ENCODE measurements around the gene KRTAP12-1.

The KRTAP12-1 gene

GRCh38 chr21:44710756-44711326 lies 28.9 kb upstream of the KRTAP12-1 start:
- no peak for DNase-seq

- DNase-seq = no peak
These were observed 28.3 kb upstream of the KRTAP12-1 start for GRCh38 chr21:44710294-44710665.

GRCh38 chr21:44709426-44710293 lies 27.7 kb upstream of the KRTAP12-1 start:
- no peak for DNase-seq

GRCh38 chr21:44708866-44709425 lies 27.0 kb upstream of the KRTAP12-1 start:
- no peak for DNase-seq

- no peak for DNase-seq
These were observed 26.4 kb upstream of the KRTAP12-1 start for GRCh38 chr21:44708213-44708865.

GRCh38 chr21:44706706-44707581 lies 25.0 kb upstream of the KRTAP12-1 start:
- DNase-seq = no peak

GRCh38 chr21:44706026-44706705 lies 24.2 kb upstream of the KRTAP12-1 start:
- no peak for DNase-seq

- DNase-seq = no peak
These were observed 22.7 kb upstream of the KRTAP12-1 start for GRCh38 chr21:44704636-44705001.

- DNase-seq = no peak
These were observed 22.0 kb upstream of the KRTAP12-1 start for GRCh38 chr21:44703731-44704635.

- no peak for DNase-seq
These were observed 21.2 kb upstream of the KRTAP12-1 start for GRCh38 chr21:44702973-44703730.

GRCh38 chr21:44702111-44702972 lies 20.4 kb upstream of the KRTAP12-1 start:
- no peak for DNase-seq

GRCh38 chr21:44701541-44701940 lies 19.6 kb upstream of the KRTAP12-1 start:
- DNase-seq = no peak

- DNase-seq = no peak
These were observed 19.0 kb upstream of the KRTAP12-1 start for GRCh38 chr21:44701023-44701400.

GRCh38 chr21:44700101-44701022 lies 18.4 kb upstream of the KRTAP12-1 start:
- DNase-seq = peak; percentile 48

GRCh38 chr21:44699502-44700001 lies 17.6 kb upstream of the KRTAP12-1 start:
- DNase-seq = no peak

- peak; percentile 74 for DNase-seq
These were observed 16.1 kb upstream of the KRTAP12-1 start for GRCh38 chr21:44697811-44698734.
